SK-N-SH treated with all-trans-retinoic acid at 6 μM for 48 hours (cell line): ENCODE results near the gene PRKCQ.
"Not testable (repeated sequence)": the region's sequence is repeated elsewhere in the genome, so short reads cannot be mapped to it uniquely, and the experiment has no call there.

Source experiments
- ATAC-seq: fragments of 200-7000 bp; cut with Tn5 transposase; 3 replicates; pipeline ENCODE4 v1.9.1; 2020; ENCODE audit warnings: mild to moderate bottlenecking, moderate library complexity
- ARNTL ChIP-seq: fragments of 450-650 bp; formaldehyde crosslinking; IDR thresholded peaks from 2 replicates; pipeline ENCODE4 v1.5.0; 2020; ENCODE audit warnings: low read depth, mild to moderate bottlenecking, moderate library complexity, borderline replicate concordance
- BACH2 ChIP-seq: fragments of 250-450 bp; sonication (Bioruptor Pico); IDR thresholded peaks from 2 replicates; pipeline ENCODE4 v1.9.0; 2021; ENCODE audit warnings: mild to moderate bottlenecking, borderline replicate concordance
- CSDC2 ChIP-seq: fragments of 250-450 bp; sonication (Bioruptor Pico); IDR thresholded peaks from 2 replicates; pipeline ENCODE4 v1.5.0; 2020; ENCODE audit warnings: mild to moderate bottlenecking, moderate library complexity
- CSRNP3 ChIP-seq: fragments of 250-450 bp; sonication (Bioruptor Pico); IDR thresholded peaks from 2 replicates; pipeline ENCODE4 v1.5.1; 2021; ENCODE audit warnings: mild to moderate bottlenecking, moderate library complexity
- ESRRG ChIP-seq: fragments of 250-450 bp; sonication (Bioruptor Pico); IDR thresholded peaks from 2 replicates; pipeline ENCODE4 v1.6.1; 2021; ENCODE audit warnings: mild to moderate bottlenecking
- ISL1 ChIP-seq: fragments of 250-450 bp; sonication (Bioruptor Pico); IDR thresholded peaks from 2 replicates; pipeline ENCODE4 v2.1.2; 2022; ENCODE audit warnings: mild to moderate bottlenecking, moderate library complexity
- OSR1 ChIP-seq: fragments of 250-450 bp; sonication (Bioruptor Pico); IDR thresholded peaks from 2 replicates; pipeline ENCODE4 v1.8.0; 2022; ENCODE audit warnings: moderate library complexity, mild to moderate bottlenecking, inconsistent platforms
- PPARA ChIP-seq: fragments of 250-450 bp; sonication (Bioruptor Pico); IDR thresholded peaks from 2 replicates; pipeline ENCODE4 v1.5.0; 2020; ENCODE audit warnings: mild to moderate bottlenecking, borderline replicate concordance
- SNAI2 ChIP-seq: fragments of 250-450 bp; sonication (Bioruptor Pico); IDR thresholded peaks from 2 replicates; pipeline ENCODE4 v1.5.0; 2020; ENCODE audit warnings: mild to moderate bottlenecking, moderate library complexity
- TCF4 ChIP-seq: fragments of 250-450 bp; sonication (Bioruptor Pico); IDR thresholded peaks from 2 replicates; pipeline ENCODE4 v1.8.0; 2021; ENCODE audit warnings: mild to moderate bottlenecking, moderate library complexity, borderline replicate concordance
- TOX ChIP-seq: fragments of 250-450 bp; sonication (Bioruptor Pico); IDR thresholded peaks from 2 replicates; pipeline ENCODE4 v1.8.0; 2021; ENCODE audit warnings: mild to moderate bottlenecking, moderate library complexity, borderline replicate concordance
- ZC3H10 ChIP-seq: fragments of 250-450 bp; sonication (Bioruptor Pico); IDR thresholded peaks from 2 replicates; pipeline ENCODE4 v1.5.1; 2021; ENCODE audit warnings: mild to moderate bottlenecking, moderate library complexity
- ZFP3 ChIP-seq: fragments of 250-450 bp; sonication (Bioruptor Pico); IDR thresholded peaks from 2 replicates; pipeline ENCODE4 v1.5.0; 2020; ENCODE audit warnings: mild to moderate bottlenecking, moderate library complexity
- ZFP30 ChIP-seq: fragments of 450-650 bp; formaldehyde crosslinking; IDR thresholded peaks from 2 replicates; pipeline ENCODE4 v1.5.0; 2022; ENCODE audit warnings: mild to moderate bottlenecking, moderate library complexity
- ZNF70 ChIP-seq: fragments of 450-650 bp; formaldehyde crosslinking; IDR thresholded peaks from 2 replicates; pipeline ENCODE4 v1.5.0; 2020; ENCODE audit warnings: mild to moderate bottlenecking, moderate library complexity
- ZNF8 ChIP-seq: fragments of 450-650 bp; formaldehyde crosslinking; IDR thresholded peaks from 2 replicates; pipeline ENCODE4 v1.5.0; 2020; ENCODE audit warnings: mild to moderate bottlenecking, moderate library complexity
- TF ChIP-seq, protein P1 (sequence below): fragments of 250-450 bp; sonication (Bioruptor Pico); IDR thresholded peaks from 2 replicates; pipeline ENCODE4 v1.5.1; 2020; ENCODE audit warnings: low read depth, mild to moderate bottlenecking, moderate library complexity
- TF ChIP-seq, protein P2 (sequence below): fragments of 250-450 bp; sonication (Bioruptor Pico); IDR thresholded peaks from 2 replicates; pipeline ENCODE4 v1.5.0; 2020; ENCODE audit warnings: mild to moderate bottlenecking, moderate library complexity
- TF ChIP-seq, protein P3 (sequence below): fragments of 250-450 bp; sonication (Bioruptor Pico); IDR thresholded peaks from 2 replicates; pipeline ENCODE4 v1.8.0; 2020; ENCODE audit warnings: mild to moderate bottlenecking, moderate library complexity, borderline replicate concordance

Gene PRKCQ

GRCh38 chr10:6582298-6582697, 2.2 kb upstream of the PRKCQ start (continued):
- TF ChIP-seq, protein P1, sequence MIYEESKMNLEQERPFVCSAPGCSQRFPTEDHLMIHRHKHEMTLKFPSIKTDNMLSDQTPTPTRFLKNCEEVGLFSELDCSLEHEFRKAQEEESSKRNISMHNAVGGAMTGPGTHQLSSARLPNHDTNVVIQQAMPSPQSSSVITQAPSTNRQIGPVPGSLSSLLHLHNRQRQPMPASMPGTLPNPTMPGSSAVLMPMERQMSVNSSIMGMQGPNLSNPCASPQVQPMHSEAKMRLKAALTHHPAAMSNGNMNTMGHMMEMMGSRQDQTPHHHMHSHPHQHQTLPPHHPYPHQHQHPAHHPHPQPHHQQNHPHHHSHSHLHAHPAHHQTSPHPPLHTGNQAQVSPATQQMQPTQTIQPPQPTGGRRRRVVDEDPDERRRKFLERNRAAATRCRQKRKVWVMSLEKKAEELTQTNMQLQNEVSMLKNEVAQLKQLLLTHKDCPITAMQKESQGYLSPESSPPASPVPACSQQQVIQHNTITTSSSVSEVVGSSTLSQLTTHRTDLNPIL (CRISPR knock-in tag): no peak
- no peak for TF ChIP-seq PPARA (CRISPR knock-in tag)
- no peak for TF ChIP-seq ARNTL (CRISPR knock-in tag)
- TF ChIP-seq TCF4 (CRISPR knock-in tag): no peak
- no peak for TF ChIP-seq ZNF70 (CRISPR knock-in tag)
- TF ChIP-seq ISL1: no peak
- no peak for TF ChIP-seq TOX (CRISPR knock-in tag)
- no peak for TF ChIP-seq BACH2 (CRISPR knock-in tag)
- TF ChIP-seq CSRNP3 (CRISPR knock-in tag): no peak

DNA sequence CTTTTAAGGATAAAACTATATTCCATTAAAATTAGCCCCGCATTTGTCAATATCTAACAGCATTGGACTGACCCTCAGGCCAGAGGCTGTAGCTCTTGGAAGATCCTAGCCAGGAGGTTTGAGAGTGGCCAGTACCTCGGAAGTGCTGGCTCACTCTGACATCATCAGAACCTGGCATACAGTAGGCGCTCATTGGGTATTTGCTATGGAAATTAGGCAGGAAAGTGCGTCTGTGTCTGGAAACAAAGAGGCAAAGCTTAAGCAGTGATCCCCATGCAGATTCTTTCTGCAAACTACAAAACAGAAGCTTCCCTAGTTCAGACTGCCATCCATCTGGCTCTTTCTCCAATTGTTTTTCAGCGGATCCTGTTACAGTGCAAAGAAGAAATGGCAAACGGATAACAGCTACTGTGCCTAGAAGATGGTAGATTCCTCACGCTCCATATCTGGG, 1.7 kb upstream of the PRKCQ start:
- TF ChIP-seq ZFP3 (CRISPR knock-in tag): no peak
- TF ChIP-seq ZNF8: no peak
- TF ChIP-seq, protein P2, sequence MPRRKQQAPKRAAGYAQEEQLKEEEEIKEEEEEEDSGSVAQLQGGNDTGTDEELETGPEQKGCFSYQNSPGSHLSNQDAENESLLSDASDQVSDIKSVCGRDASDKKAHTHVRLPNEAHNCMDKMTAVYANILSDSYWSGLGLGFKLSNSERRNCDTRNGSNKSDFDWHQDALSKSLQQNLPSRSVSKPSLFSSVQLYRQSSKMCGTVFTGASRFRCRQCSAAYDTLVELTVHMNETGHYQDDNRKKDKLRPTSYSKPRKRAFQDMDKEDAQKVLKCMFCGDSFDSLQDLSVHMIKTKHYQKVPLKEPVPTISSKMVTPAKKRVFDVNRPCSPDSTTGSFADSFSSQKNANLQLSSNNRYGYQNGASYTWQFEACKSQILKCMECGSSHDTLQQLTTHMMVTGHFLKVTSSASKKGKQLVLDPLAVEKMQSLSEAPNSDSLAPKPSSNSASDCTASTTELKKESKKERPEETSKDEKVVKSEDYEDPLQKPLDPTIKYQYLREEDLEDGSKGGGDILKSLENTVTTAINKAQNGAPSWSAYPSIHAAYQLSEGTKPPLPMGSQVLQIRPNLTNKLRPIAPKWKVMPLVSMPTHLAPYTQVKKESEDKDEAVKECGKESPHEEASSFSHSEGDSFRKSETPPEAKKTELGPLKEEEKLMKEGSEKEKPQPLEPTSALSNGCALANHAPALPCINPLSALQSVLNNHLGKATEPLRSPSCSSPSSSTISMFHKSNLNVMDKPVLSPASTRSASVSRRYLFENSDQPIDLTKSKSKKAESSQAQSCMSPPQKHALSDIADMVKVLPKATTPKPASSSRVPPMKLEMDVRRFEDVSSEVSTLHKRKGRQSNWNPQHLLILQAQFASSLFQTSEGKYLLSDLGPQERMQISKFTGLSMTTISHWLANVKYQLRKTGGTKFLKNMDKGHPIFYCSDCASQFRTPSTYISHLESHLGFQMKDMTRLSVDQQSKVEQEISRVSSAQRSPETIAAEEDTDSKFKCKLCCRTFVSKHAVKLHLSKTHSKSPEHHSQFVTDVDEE (CRISPR knock-in tag): no peak
- TF ChIP-seq TCF4 (CRISPR knock-in tag): no peak
- no peak for TF ChIP-seq ZC3H10 (CRISPR knock-in tag)
- no peak for TF ChIP-seq TOX (CRISPR knock-in tag)
- no peak for TF ChIP-seq ESRRG
- TF ChIP-seq ZFP30 (CRISPR knock-in tag): no peak
- TF ChIP-seq, protein P3, sequence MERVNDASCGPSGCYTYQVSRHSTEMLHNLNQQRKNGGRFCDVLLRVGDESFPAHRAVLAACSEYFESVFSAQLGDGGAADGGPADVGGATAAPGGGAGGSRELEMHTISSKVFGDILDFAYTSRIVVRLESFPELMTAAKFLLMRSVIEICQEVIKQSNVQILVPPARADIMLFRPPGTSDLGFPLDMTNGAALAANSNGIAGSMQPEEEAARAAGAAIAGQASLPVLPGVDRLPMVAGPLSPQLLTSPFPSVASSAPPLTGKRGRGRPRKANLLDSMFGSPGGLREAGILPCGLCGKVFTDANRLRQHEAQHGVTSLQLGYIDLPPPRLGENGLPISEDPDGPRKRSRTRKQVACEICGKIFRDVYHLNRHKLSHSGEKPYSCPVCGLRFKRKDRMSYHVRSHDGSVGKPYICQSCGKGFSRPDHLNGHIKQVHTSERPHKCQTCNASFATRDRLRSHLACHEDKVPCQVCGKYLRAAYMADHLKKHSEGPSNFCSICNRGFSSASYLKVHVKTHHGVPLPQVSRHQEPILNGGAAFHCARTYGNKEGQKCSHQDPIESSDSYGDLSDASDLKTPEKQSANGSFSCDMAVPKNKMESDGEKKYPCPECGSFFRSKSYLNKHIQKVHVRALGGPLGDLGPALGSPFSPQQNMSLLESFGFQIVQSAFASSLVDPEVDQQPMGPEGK (CRISPR knock-in tag): no peak
- TF ChIP-seq, protein P1 (CRISPR knock-in tag): no peak
- no peak for ATAC-seq

GRCh38 chr10:6581223-6581622, 1.1 kb upstream of the PRKCQ start:
- ATAC-seq: not testable (repeated sequence)

DNA sequence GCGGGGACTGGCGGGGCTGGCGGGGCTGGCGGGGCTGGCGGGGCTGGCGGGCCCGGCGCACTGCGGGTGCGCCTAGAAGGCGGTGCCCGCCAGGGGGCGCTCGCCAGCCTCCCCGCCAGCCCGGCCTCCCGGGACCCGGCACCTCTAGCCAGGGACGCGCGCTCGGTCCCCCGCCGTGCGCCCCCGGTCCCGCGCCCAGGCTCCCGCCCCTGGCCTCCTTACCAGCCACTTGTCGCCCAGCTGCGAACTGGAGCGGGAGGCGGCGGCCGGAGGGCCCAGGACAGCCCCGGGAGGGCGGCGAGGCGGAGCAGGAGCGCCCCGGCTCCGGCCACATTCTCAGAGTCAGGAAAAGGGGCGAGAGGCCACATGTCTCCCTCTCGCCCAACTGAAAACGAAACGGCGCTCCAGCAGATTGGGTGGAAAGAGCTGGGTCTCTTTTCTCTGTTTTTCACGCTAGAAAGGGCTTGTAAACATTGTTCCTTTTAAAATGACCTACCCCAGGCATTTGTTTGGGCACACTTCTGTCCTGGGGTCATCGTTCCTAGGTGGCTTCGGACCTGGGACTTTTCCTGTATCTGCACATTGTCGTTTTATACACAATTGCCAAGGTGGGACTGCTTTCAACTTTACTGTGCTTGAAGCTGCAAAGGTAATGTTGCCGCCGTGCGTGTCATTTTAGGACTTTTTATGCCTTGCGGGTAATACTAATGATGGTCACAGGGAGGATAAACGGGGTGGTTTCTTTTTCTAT, 378 bp upstream of the PRKCQ start:
- ATAC-seq: peak; percentile 97
- TF ChIP-seq TOX (CRISPR knock-in tag) (no peak), ZFP30 (CRISPR knock-in tag) (no peak), CSDC2 (no peak), CSRNP3 (CRISPR knock-in tag) (no peak), ZNF70 (CRISPR knock-in tag) (peak; percentile 64; the same call in 1 of the 2 replicates), SNAI2 (CRISPR knock-in tag) (no peak), OSR1 (no peak), TCF4 (CRISPR knock-in tag) (no peak)
- TF ChIP-seq, all 23 proteins: peak for 1
